Fibroblast of skin of abdomen (primary cell): ENCODE results near the gene YPEL2.

Experiments
- DNase-seq: peaks from one replicate; pipeline ENCODE4 v3.0.0-alpha.2; 2013

The YPEL2 gene

DNA sequence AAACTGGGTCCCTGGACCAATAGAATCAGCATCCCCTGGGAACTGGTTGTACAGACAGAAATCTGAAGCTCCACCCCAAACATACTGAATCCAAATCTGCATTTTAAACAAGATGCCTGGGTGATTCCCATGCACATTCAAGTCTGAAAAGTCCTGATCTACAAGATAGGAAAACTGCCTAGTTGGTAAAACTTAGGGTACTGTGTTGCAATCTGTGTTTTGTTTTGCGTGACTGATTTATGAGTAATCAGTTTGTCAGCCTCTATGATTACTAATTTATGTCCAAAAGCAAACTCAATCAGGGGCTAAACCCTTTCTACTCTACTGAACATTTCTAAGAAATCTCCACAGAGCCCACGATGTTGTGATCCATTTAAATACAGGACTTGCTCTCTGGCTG, 103.8 kb downstream of the YPEL2 start:
- peak; percentile 72 for DNase-seq

DNA sequence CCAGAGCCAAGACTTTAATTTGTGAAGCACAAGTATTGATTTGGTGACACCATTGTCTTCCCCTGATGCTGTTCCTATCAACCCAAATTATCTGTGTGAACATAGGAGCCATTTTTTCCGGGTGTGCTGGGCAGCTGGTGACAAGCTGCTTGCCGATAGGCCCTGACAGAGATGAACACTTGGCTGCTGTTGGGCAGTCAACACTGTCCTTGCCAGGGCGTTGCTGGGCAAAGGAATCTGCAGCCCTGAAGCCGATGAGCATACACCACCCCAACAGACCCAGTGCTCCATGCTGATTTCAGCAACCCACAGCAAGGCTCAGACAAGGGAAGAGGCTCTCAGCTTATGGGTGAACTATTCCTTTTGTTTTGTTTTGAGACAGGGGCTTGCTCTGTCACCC, 105.4 kb downstream of the YPEL2 start:
- no peak for DNase-seq

DNA sequence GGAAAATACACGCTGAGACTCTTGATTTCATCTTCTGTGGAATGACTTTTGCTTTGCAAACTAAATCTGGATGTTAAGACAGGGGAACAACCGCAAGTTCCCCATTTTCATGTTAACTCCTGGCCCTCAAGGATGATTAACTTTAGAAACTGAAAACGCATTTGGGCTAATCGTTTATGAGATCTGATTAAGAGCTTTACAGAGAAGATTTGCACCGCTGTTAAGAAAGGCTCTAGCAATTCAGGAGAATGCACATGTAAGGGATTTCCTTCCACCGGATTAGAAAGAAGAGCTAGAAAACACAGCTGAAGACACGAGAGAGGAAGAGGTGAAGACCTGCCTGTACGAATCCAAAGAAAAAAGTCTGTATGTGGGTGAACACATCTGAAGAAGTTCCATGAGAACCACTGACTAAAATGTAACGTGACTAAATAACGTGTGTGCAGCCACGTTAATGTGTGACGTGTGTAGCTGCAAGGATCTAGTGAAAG, 106.4 kb downstream of the YPEL2 start:
- DNase-seq, result no peak

DNA sequence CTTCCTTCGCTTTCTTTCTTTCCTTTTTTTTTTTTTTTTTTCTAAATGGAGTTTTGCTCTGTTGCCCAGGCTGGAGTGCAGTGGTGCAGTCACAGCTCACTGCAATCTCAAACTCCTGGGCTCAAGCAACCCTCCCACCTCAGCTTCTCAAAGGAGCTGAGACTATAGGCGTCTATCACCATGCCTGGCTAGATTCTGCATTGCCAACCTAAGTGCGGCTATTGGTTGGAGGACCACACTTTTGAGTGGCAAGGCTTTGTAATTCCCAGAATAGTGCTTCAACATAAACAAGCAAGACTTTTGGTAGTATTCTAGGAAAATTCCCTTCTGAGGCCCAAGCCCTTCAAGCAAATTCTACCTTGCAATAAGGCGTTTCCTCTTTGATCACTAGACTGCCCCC, 107.8 kb downstream of the YPEL2 start:
- DNase-seq, result no peak

DNA sequence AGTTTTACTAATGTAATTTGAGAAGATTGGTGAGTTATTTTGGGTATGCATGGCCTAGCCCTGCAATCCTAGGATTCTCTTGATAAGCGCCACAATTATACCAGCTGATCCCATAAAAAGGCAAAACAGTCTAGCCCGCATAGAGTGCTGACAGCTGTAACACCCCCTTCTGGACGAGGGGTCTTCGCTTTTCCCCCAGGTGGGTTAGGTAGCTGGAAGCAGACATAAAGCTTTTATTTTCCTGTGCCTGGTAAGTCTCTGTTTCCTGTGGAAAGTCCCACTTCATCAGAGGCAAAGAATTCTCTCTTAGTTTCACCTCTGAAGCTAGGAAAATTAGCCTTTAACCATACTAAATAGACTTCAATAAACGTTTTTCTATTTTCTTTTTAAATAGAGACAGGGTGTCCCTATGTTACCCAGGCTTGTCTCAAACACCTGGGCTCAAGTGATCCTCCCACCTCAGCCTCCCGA, 108.3 kb downstream of the YPEL2 start:
- DNase-seq, result no peak

DNA sequence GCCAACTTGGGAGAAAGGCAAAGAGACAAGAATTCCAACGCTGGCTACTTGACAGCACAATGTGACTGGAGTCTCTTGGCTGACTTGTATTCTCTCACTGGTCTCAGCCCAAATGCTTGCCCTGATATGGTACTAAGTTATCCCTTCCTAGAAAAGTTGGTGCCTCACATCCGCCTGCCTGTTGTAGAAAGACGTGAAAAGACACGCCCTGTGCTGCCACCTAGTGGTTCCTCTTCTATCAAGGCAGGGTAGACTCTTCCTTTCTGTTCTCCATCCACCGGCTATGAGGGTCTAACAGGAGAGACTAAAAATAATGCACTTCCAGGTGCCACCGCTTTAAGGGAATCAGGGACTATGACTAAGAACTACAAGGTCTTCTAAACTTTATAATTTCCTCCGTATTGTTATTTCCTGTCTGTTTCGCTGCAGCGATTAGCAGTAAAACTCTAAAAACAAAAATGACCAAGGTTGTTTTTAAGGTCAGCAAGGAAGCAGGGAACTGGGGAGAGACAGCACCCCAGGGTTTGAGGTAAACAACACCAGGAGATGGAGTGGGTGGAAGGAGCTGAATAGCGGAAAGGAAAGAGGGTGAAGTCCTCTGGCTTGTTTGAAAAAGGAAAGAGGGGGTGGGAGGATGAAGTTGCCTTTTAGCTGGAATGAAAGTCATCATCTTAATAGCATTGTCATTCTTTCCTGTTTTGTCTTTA, 109.5 kb downstream of the YPEL2 start:
- peak; percentile 82 for DNase-seq

DNA sequence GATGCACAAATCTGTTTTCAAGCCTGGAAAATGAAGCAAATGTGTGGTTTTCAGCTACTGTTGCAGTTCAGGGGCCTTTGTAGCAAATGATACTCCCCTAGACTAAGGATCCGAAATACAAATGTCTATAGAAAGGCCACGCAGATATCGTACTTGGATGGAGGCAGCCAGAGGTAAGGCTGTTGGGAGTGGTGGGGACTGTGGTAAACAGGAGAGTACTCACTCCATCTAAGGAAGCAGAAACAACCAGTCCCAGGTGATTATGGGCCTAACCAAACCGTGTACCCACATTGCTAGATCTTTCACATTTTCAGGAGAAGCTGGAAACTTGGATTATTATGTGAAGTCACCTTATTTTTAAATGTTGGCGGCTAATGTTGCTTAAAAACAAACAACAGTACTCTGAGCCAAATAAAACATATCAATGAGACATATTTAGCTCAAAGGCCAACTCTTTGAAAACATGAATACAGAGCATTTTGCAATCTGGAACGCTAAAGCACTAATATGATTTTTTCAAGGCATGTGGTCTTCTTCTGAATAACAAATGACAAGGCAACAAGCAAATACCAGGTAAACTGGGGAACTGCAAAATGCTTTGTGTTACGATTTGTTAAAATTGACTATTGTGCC, 110.1 kb downstream of the YPEL2 start:
- DNase-seq, result no peak

DNA sequence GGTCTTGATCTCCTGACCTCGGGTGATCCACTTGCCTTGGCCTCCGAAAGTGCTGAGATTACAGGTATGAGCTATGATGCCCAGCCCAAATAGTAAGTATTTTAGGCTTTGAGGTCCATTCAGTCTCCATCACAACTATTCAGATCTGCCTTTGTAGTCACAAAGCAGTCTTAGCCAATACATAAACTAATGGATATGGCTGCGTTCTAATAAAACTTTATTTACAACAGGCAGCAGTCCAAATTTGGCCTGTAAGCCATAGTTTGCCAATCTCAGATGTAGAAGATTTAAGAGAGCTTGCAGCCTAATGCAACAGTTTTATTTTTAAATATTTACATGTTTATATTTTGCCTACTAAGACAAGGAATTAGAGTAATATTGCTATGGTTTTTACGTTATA, 111.7 kb downstream of the YPEL2 start:
- DNase-seq, result no peak
